Measurements from ENCODE around the gene RPS6KL1.

The RPS6KL1 gene

DNA sequence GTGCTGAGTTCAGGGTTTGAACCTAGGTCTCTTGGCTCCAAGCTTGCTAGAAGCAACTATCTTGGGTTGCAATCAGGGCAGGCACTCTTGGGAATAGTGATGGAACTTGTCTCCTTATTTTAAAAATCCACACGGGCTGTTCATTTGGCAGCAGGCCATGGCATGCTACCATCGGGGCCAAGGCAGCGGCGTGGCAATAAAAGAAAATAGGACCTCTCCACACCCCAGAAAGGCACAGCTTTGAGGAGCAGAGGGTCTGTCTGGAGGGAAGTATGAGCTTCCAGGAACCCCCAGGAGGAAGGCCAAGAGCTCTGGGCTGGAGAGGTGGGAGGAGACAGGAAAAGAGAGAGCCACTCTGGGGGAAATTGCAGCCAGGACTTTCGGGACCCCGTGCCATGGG, 15.3 kb downstream of the RPS6KL1 start:
- Histone ChIP-seq H3K27ac (ENCODE audit: low read depth, low read length) (no peak overlapping the region), H3K4me1 (ENCODE audit: control insufficient read depth in 5 of 5, insufficient read depth in 5 of 5, low read length in 5 of 5) (peaks cover 3 to 31% (median 30%) of the 10 kb centered on the region in 5 donors), H3K36me3 (ENCODE audit: control insufficient read depth in 5 of 5, insufficient read depth in 5 of 5, low read length in 5 of 5) (peaks cover 6 to 20% (median 13%) of the 10 kb centered on the region in 5 donors), H3K9ac (ENCODE audit: low read length in 5 of 5) (peak overlapping the region in 1 of 5 donors; percentile 11), H3K4me3 (ENCODE audit: low read depth in 1 of 5, low read length in 5 of 5) (no peak overlapping the region), H3K27me3 (ENCODE audit: control insufficient read depth in 5 of 5, insufficient read depth in 4 of 5, low read length in 5 of 5) (no peaks in the 10 kb centered on the region), H3K9me3 (ENCODE audit: control insufficient read depth in 5 of 5, low read length in 5 of 5) (no peaks in the 10 kb centered on the region)

DNA sequence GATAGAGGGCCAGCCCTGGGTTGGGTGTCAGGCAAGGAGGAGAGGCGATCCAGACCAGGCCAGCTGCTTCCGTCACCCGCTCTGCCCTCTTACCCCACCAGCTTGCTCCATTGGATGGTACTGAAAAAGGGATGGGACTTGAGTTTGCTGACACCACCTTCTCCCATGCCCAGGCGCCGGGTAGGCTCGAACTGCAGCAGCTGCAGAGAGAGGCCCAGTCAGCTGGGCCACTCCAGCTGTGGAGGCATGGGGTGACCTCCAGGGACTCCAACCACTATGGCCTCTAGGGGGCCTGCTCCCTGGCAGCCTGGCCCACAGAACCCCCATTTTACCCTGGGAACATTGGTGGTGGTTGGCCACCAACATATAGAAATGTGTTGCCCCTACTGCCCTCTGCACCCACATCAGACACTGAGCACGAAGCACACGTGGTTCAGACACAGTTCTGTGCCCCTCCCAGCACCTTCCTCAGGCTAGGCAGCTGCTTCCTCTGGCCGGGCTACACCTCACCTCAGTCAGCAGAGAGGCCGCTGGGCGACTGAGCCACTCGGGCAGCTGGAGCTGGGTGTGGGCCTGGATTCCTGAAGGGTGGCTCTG, 16.0 kb downstream of the RPS6KL1 start:
- peak overlapping the region in 1 of 5 donors; percentile 11 for H3K9ac ChIP-seq (ENCODE audit: low read length in 5 of 5)
- peaks cover 3 to 31% (median 30%) of the 10 kb centered on the region in 5 donors for H3K4me1 ChIP-seq (ENCODE audit: control insufficient read depth in 5 of 5, insufficient read depth in 5 of 5, low read length in 5 of 5)
- H3K36me3 ChIP-seq (ENCODE audit: control insufficient read depth in 5 of 5, insufficient read depth in 5 of 5, low read length in 5 of 5): peaks cover 6 to 28% (median 20%) of the 10 kb centered on the region in 5 donors
- H3K4me3 ChIP-seq (ENCODE audit: low read depth in 1 of 5, low read length in 5 of 5): no peak overlapping the region
- H3K27me3 ChIP-seq (ENCODE audit: control insufficient read depth in 5 of 5, insufficient read depth in 4 of 5, low read length in 5 of 5): no peaks in the 10 kb centered on the region
- H3K9me3 ChIP-seq (ENCODE audit: control insufficient read depth in 5 of 5, low read length in 5 of 5): no peaks in the 10 kb centered on the region
- no peak overlapping the region for H3K27ac ChIP-seq (ENCODE audit: low read depth, low read length)

- Histone ChIP-seq H3K4me1 (ENCODE audit: control insufficient read depth in 5 of 5, insufficient read depth in 5 of 5, low read length in 5 of 5) (peaks cover 3 to 31% (median 29%) of the 10 kb centered on the region in 5 donors), H3K36me3 (ENCODE audit: control insufficient read depth in 5 of 5, insufficient read depth in 5 of 5, low read length in 5 of 5) (peaks cover 17 to 41% (median 34%) of the 10 kb centered on the region in 5 donors), H3K27ac (ENCODE audit: low read depth, low read length) (peak overlapping the region; percentile 21), H3K9me3 (ENCODE audit: control insufficient read depth in 5 of 5, low read length in 5 of 5) (no peaks in the 10 kb centered on the region), H3K4me3 (ENCODE audit: low read depth in 1 of 5, low read length in 5 of 5) (no peak overlapping the region), H3K27me3 (ENCODE audit: control insufficient read depth in 5 of 5, insufficient read depth in 4 of 5, low read length in 5 of 5) (no peaks in the 10 kb centered on the region), H3K9ac (ENCODE audit: low read length in 5 of 5) (peak overlapping the region in 1 of 5 donors; percentile 40)
These were observed 17.4 kb downstream of the RPS6KL1 start for GRCh38 chr14:74905595-74906142.

GRCh38 chr14:74904635-74905503, 18.2 kb downstream of the RPS6KL1 start:
- H3K9ac ChIP-seq (ENCODE audit: low read length in 5 of 5): no peak overlapping the region
- peaks cover 3 to 31% (median 26%) of the 10 kb centered on the region in 5 donors for H3K4me1 ChIP-seq (ENCODE audit: control insufficient read depth in 5 of 5, insufficient read depth in 5 of 5, low read length in 5 of 5)
- peak overlapping the region; percentile 21 for H3K27ac ChIP-seq (ENCODE audit: low read depth, low read length)
- H3K9me3 ChIP-seq (ENCODE audit: control insufficient read depth in 5 of 5, low read length in 5 of 5): no peaks in the 10 kb centered on the region
- H3K36me3 ChIP-seq (ENCODE audit: control insufficient read depth in 5 of 5, insufficient read depth in 5 of 5, low read length in 5 of 5): peaks cover 23 to 49% (median 42%) of the 10 kb centered on the region in 5 donors
- H3K4me3 ChIP-seq (ENCODE audit: low read depth in 1 of 5, low read length in 5 of 5): no peak overlapping the region
- H3K27me3 ChIP-seq (ENCODE audit: control insufficient read depth in 5 of 5, insufficient read depth in 4 of 5, low read length in 5 of 5): no peaks in the 10 kb centered on the region

- no peak overlapping the region for H3K27ac ChIP-seq (ENCODE audit: low read depth, low read length)
- peaks cover 34 to 67% (median 59%) of the 10 kb centered on the region in 5 donors for H3K36me3 ChIP-seq (ENCODE audit: control insufficient read depth in 5 of 5, insufficient read depth in 5 of 5, low read length in 5 of 5)
- no peaks in the 10 kb centered on the region for H3K9me3 ChIP-seq (ENCODE audit: control insufficient read depth in 5 of 5, low read length in 5 of 5)
- no peaks in the 10 kb centered on the region for H3K27me3 ChIP-seq (ENCODE audit: control insufficient read depth in 5 of 5, insufficient read depth in 4 of 5, low read length in 5 of 5)
- peaks cover 3 to 28% (median 23%) of the 10 kb centered on the region in 5 donors for H3K4me1 ChIP-seq (ENCODE audit: control insufficient read depth in 5 of 5, insufficient read depth in 5 of 5, low read length in 5 of 5)
- H3K4me3 ChIP-seq (ENCODE audit: low read depth in 1 of 5, low read length in 5 of 5): no peak overlapping the region
- no peak overlapping the region for H3K9ac ChIP-seq (ENCODE audit: low read length in 5 of 5)
These were observed 19.9 kb downstream of the RPS6KL1 start for GRCh38 chr14:74902941-74903705.

DNA sequence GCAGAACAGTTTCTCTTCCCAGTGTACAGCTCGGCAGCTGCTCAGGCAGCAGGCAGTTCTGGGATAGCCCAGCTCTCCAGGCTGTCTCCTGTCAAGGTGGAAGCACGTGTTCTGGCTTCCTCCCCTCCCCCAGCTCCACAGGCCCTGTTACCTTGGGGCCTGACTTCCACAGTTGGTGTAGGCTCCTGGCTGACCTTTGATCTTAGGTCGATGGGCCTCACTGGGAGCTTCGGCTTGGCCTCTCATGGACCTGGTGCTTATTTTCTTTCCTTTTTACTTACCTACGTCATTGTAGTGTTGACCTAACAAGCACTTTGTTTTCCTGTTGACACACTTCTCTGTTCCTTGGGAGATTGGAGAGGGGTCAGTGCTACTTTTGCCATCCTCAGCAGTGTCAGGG, 24.4 kb downstream of the RPS6KL1 start:
- H3K4me3 ChIP-seq (ENCODE audit: low read depth in 1 of 5, low read length in 5 of 5): no peak overlapping the region
- H3K4me1 ChIP-seq (ENCODE audit: control insufficient read depth in 5 of 5, insufficient read depth in 5 of 5, low read length in 5 of 5): peaks cover 0 to 4% (median 0%) of the 10 kb centered on the region in 5 donors
- peaks cover 58 to 98% (median 95%) of the 10 kb centered on the region in 5 donors for H3K36me3 ChIP-seq (ENCODE audit: control insufficient read depth in 5 of 5, insufficient read depth in 5 of 5, low read length in 5 of 5)
- H3K9me3 ChIP-seq (ENCODE audit: control insufficient read depth in 5 of 5, low read length in 5 of 5): no peaks in the 10 kb centered on the region
- no peak overlapping the region for H3K9ac ChIP-seq (ENCODE audit: low read length in 5 of 5)
- no peak overlapping the region for H3K27ac ChIP-seq (ENCODE audit: low read depth, low read length)
- no peaks in the 10 kb centered on the region for H3K27me3 ChIP-seq (ENCODE audit: control insufficient read depth in 5 of 5, insufficient read depth in 4 of 5, low read length in 5 of 5)

- Histone ChIP-seq H3K27ac (ENCODE audit: low read depth, low read length) (no peak overlapping the region), H3K4me3 (ENCODE audit: low read depth in 1 of 5, low read length in 5 of 5) (no peak overlapping the region), H3K27me3 (ENCODE audit: control insufficient read depth in 5 of 5, insufficient read depth in 4 of 5, low read length in 5 of 5) (no peaks in the 10 kb centered on the region), H3K4me1 (ENCODE audit: control insufficient read depth in 5 of 5, insufficient read depth in 5 of 5, low read length in 5 of 5) (peaks cover 0 to 10% (median 0%) of the 10 kb centered on the region in 5 donors), H3K9ac (ENCODE audit: low read length in 5 of 5) (no peak overlapping the region), H3K9me3 (ENCODE audit: control insufficient read depth in 5 of 5, low read length in 5 of 5) (no peaks in the 10 kb centered on the region), H3K36me3 (ENCODE audit: control insufficient read depth in 5 of 5, insufficient read depth in 5 of 5, low read length in 5 of 5) (peaks cover 62 to 100% (median 98%) of the 10 kb centered on the region in 5 donors)
These were observed 25.0 kb downstream of the RPS6KL1 start for GRCh38 chr14:74898083-74898482.

- H3K4me3 ChIP-seq (ENCODE audit: low read depth in 1 of 5, low read length in 5 of 5): no peak overlapping the region
- peaks cover 64 to 100% (median 98%) of the 10 kb centered on the region in 5 donors for H3K36me3 ChIP-seq (ENCODE audit: control insufficient read depth in 5 of 5, insufficient read depth in 5 of 5, low read length in 5 of 5)
- H3K4me1 ChIP-seq (ENCODE audit: control insufficient read depth in 5 of 5, insufficient read depth in 5 of 5, low read length in 5 of 5): peaks cover 0 to 14% (median 0%) of the 10 kb centered on the region in 5 donors
- no peaks in the 10 kb centered on the region for H3K9me3 ChIP-seq (ENCODE audit: control insufficient read depth in 5 of 5, low read length in 5 of 5)
- H3K27ac ChIP-seq (ENCODE audit: low read depth, low read length): no peak overlapping the region
- H3K27me3 ChIP-seq (ENCODE audit: control insufficient read depth in 5 of 5, insufficient read depth in 4 of 5, low read length in 5 of 5): no peaks in the 10 kb centered on the region
- H3K9ac ChIP-seq (ENCODE audit: low read length in 5 of 5): no peak overlapping the region
These were observed 25.4 kb downstream of the RPS6KL1 start for GRCh38 chr14:74897642-74898041.

- H3K27me3 ChIP-seq (ENCODE audit: control insufficient read depth in 5 of 5, insufficient read depth in 4 of 5, low read length in 5 of 5): no peaks in the 10 kb centered on the region
- no peak overlapping the region for H3K9ac ChIP-seq (ENCODE audit: low read length in 5 of 5)
- H3K4me3 ChIP-seq (ENCODE audit: low read depth in 1 of 5, low read length in 5 of 5): no peak overlapping the region
- peaks cover 67 to 100% (median 94%) of the 10 kb centered on the region in 5 donors for H3K36me3 ChIP-seq (ENCODE audit: control insufficient read depth in 5 of 5, insufficient read depth in 5 of 5, low read length in 5 of 5)
- H3K4me1 ChIP-seq (ENCODE audit: control insufficient read depth in 5 of 5, insufficient read depth in 5 of 5, low read length in 5 of 5): peaks cover 0 to 18% (median 3%) of the 10 kb centered on the region in 5 donors
- no peak overlapping the region for H3K27ac ChIP-seq (ENCODE audit: low read depth, low read length)
- H3K9me3 ChIP-seq (ENCODE audit: control insufficient read depth in 5 of 5, low read length in 5 of 5): no peaks in the 10 kb centered on the region
These were observed 26.7 kb downstream of the RPS6KL1 start for GRCh38 chr14:74896400-74896799.
